ENCODE measurements around the gene GPR158.

GPR158 gene

DNA sequence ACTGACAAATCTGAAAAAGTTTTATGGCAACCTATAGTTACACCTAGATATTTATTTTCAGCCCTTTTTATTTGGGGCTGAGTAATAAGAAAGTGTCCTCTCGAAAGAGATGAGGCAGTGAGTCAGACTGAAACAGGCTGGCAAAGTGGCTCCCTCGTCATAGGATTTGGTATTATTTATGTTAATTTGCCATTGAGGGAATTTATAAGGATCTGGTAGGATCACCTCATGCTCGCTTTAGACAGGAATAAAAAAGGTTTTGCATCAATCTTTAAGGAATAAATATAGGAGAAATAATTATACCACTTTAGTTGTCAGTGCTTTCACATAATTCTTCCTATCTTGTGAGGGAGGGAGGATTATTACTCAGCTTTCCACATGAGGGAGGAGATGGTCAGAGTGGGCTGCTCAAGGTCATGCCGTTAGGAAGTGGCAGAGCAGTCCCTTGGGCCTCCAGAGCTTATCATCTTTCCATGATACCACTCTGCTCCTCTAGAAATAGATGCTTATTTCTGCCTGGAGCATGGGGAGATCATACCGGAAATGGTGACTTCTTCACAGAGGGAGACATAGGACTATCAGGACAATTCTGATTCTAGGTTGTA, 356.8 kb downstream of the GPR158 start:
- H3K4me3 ChIP-seq (replicated peaks; ENCODE audit: insufficient read depth, low read length) = no peak overlapping the region
- DNase-seq (ENCODE audit: low read depth in 1 of 2, low spot score in 1 of 2) = no peak
- H3K27ac ChIP-seq (replicated peaks) = no peak overlapping the region
- H3K27me3 ChIP-seq (ENCODE audit: insufficient read depth, poor library complexity, severe bottlenecking) = no peaks in the 10 kb centered on the region
- no peak for TF ChIP-seq GABPA (IDR thresholded peaks at IDR 0.05; ENCODE audit: low read depth)
- no peak for TF ChIP-seq SPI1 (IDR thresholded peaks at IDR 0.05; ENCODE audit: borderline replicate concordance, low read depth)
- TF ChIP-seq, protein P1, sequence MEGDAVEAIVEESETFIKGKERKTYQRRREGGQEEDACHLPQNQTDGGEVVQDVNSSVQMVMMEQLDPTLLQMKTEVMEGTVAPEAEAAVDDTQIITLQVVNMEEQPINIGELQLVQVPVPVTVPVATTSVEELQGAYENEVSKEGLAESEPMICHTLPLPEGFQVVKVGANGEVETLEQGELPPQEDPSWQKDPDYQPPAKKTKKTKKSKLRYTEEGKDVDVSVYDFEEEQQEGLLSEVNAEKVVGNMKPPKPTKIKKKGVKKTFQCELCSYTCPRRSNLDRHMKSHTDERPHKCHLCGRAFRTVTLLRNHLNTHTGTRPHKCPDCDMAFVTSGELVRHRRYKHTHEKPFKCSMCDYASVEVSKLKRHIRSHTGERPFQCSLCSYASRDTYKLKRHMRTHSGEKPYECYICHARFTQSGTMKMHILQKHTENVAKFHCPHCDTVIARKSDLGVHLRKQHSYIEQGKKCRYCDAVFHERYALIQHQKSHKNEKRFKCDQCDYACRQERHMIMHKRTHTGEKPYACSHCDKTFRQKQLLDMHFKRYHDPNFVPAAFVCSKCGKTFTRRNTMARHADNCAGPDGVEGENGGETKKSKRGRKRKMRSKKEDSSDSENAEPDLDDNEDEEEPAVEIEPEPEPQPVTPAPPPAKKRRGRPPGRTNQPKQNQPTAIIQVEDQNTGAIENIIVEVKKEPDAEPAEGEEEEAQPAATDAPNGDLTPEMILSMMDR (IDR thresholded peaks at IDR 0.05; ENCODE audit: insufficient read depth, low read length) = no peak
- no peak for TF ChIP-seq POLR2AphosphoS5 (IDR thresholded peaks at IDR 0.05; ENCODE audit: low read depth)
- TF ChIP-seq, protein P2, sequence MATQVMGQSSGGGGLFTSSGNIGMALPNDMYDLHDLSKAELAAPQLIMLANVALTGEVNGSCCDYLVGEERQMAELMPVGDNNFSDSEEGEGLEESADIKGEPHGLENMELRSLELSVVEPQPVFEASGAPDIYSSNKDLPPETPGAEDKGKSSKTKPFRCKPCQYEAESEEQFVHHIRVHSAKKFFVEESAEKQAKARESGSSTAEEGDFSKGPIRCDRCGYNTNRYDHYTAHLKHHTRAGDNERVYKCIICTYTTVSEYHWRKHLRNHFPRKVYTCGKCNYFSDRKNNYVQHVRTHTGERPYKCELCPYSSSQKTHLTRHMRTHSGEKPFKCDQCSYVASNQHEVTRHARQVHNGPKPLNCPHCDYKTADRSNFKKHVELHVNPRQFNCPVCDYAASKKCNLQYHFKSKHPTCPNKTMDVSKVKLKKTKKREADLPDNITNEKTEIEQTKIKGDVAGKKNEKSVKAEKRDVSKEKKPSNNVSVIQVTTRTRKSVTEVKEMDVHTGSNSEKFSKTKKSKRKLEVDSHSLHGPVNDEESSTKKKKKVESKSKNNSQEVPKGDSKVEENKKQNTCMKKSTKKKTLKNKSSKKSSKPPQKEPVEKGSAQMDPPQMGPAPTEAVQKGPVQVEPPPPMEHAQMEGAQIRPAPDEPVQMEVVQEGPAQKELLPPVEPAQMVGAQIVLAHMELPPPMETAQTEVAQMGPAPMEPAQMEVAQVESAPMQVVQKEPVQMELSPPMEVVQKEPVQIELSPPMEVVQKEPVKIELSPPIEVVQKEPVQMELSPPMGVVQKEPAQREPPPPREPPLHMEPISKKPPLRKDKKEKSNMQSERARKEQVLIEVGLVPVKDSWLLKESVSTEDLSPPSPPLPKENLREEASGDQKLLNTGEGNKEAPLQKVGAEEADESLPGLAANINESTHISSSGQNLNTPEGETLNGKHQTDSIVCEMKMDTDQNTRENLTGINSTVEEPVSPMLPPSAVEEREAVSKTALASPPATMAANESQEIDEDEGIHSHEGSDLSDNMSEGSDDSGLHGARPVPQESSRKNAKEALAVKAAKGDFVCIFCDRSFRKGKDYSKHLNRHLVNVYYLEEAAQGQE (IDR thresholded peaks at IDR 0.05; ENCODE audit: insufficient replicate concordance, low read depth) = no peak

DNA sequence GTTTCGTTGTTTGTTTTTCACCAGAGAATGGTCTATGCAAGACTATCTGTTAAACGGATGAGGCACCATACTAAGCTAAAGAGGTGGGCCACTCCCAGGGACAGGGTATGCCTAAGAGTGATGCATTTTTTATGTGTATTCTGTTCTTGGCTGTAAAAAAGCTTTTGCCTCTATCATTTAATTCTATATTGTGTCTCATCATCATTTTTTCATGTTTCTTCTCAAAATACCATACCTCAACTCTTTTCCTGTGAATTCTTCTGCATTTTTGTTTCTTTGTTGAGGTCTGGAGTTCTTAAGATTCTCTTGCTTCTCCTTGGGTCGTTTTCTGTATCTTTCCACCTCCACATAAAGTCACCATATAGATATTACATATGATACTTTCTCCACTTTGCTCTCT, 357.4 kb downstream of the GPR158 start:
- no peaks in the 10 kb centered on the region for H3K27me3 ChIP-seq (ENCODE audit: insufficient read depth, poor library complexity, severe bottlenecking)
- H3K27ac ChIP-seq (replicated peaks) = no peak overlapping the region
- no peak for DNase-seq (ENCODE audit: low read depth in 1 of 2, low spot score in 1 of 2)
- H3K4me3 ChIP-seq (replicated peaks; ENCODE audit: insufficient read depth, low read length) = no peak overlapping the region
- TF ChIP-seq GABPA (IDR thresholded peaks at IDR 0.05; ENCODE audit: low read depth) (no peak), SPI1 (IDR thresholded peaks at IDR 0.05; ENCODE audit: borderline replicate concordance, low read depth) (no peak), POLR2AphosphoS5 (IDR thresholded peaks at IDR 0.05; ENCODE audit: low read depth) (no peak)
- TF ChIP-seq, protein P1 (IDR thresholded peaks at IDR 0.05; ENCODE audit: insufficient read depth, low read length) = no peak
- TF ChIP-seq, protein P2 (IDR thresholded peaks at IDR 0.05; ENCODE audit: insufficient replicate concordance, low read depth) = no peak

DNA sequence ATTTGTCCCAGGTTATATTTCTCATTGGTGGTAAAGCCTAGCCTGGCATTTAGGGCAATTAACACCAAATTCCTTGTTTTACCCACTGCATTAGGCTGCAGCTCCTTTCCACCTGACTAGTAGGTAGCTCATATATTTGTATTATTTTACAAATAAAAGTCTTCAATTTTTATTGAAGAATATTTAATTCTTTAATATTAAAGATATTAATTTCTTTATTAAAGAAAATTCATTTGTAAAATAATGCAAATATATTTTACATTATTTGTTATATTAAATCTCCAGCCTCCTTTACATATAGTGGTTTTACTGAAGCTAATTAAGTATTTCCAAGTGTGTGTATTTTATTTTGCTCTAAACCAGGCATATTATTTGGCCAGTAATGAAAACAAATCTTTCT, 361.2 kb downstream of the GPR158 start:
- Histone ChIP-seq H3K4me3 (replicated peaks; ENCODE audit: insufficient read depth, low read length) (no peak overlapping the region), H3K27ac (replicated peaks) (no peak overlapping the region), H3K27me3 (ENCODE audit: insufficient read depth, poor library complexity, severe bottlenecking) (no peaks in the 10 kb centered on the region)
- TF ChIP-seq, protein P1 (IDR thresholded peaks at IDR 0.05; ENCODE audit: insufficient read depth, low read length) = no peak
- TF ChIP-seq POLR2AphosphoS5 (IDR thresholded peaks at IDR 0.05; ENCODE audit: low read depth) (no peak), GABPA (IDR thresholded peaks at IDR 0.05; ENCODE audit: low read depth) (no peak), SPI1 (IDR thresholded peaks at IDR 0.05; ENCODE audit: borderline replicate concordance, low read depth) (no peak)
- TF ChIP-seq, protein P2 (IDR thresholded peaks at IDR 0.05; ENCODE audit: insufficient replicate concordance, low read depth) = no peak
- DNase-seq (ENCODE audit: low read depth in 1 of 2, low spot score in 1 of 2) = no peak

Data from HL-60 (cell line).